OCI-LY7 (cell line): ENCODE data around the gene SCGB1C1.

Experiments used
- CTCF ChIP-seq: fragments of 200-600 bp; sonication (generic); conservative IDR thresholded peaks from 2 replicates; pipeline ENCODE4 v1.5.1; 2014; ENCODE audit warnings: mild to moderate bottlenecking, antibody characterized with exemption, low read length, moderate library complexity, mixed read lengths
- EZH2phosphoT487 ChIP-seq: fragments of 200-600 bp; sonication (generic); IDR thresholded peaks from 2 replicates; pipeline ENCODE4 v1.6.1; 2018; ENCODE audit warnings: low read depth, borderline replicate concordance, mild to moderate bottlenecking, mixed run types, antibody characterized with exemption, low read length, moderate library complexity, mixed read lengths

- TF ChIP-seq CTCF (no peak), EZH2phosphoT487 (no peak)
These were observed 42.7 kb downstream of the SCGB1C1 start for GRCh38 chr11:235609-235996.
